ELR (cell line): Measurements from ENCODE around the gene INKA2.

Experiments used
- DNase-seq: peaks from one replicate; pipeline ENCODE4 v3.0.0-alpha.2; 2015; ENCODE audit warnings: low read depth

Gene INKA2

DNA sequence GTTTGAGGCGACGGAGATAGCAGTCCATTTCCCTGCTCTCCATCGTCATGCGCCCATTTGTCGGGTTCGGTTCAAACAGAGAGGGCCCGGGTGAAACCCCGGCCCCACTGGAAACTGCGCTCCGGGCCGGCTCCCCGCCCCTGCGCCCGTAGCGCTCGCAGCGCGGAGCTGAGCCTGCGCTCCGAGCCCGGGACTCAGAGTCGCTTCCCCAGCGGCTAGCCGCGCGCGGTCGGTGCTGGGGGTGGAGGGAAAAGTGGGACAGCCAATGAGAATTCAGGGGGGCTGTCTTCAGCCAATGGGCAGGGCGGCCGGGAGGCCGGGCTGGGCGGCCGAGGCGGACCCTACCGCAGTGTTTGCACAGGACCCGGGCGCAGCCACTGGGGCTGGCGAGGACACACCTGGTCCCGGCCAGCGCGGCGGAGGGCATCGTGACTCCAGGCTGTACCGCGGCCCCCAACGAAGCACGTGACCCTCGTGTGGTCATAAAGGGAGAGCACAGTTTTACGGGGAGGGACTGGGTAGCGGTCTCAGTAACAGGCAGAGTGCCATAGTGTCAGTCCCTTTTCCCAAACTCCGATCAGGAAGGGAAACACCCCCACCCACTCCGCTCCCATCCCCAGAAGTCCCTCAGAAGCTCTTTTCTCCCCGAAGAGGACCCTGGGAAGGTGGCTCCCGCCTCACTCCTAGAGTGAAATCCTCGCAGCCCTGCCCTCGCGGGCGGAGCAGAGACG, at the start of gene INKA2:
INKA2 (minus strand) TSS at position 202 of the 731 bp plus-strand sequence; CDS start at position 49, 153 bp downstream.
- peak; percentile 89 for DNase-seq

GRCh38 chr1:111786669-111787207, 47.5 kb upstream of the INKA2 start:
- no peak for DNase-seq

- no peak for DNase-seq
Measured at GRCh38 chr1:111784273-111784901, 45.2 kb upstream of the INKA2 start.

- DNase-seq = no peak
Measured at GRCh38 chr1:111779546-111779945, 40.4 kb upstream of the INKA2 start.

DNA sequence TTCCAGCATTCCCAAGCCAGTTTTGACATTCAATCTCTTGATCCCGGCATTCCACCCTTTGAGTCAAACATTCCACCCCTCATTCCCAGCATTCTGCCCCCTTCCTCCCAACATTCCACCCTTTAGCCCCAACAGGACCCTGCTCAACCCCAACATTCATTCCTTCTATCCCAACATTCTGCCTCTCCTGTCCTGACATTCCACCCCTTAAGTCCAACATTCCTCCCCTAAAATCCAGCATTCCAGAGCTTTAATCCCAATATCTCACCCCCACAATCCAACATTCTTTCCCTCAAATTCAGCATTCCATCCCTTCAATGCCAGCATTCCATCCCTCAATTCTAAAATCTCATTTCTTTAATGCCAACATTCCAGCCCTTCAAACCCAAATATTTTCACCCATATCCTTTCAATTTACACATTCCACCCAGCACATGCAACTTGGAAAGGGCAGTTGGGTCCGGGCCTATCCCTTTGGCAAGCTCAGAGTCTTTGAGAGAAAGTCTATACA, 39.4 kb upstream of the INKA2 start:
- no peak for DNase-seq

GRCh38 chr1:111778066-111778465, 38.9 kb upstream of the INKA2 start:
- DNase-seq = no peak

DNA sequence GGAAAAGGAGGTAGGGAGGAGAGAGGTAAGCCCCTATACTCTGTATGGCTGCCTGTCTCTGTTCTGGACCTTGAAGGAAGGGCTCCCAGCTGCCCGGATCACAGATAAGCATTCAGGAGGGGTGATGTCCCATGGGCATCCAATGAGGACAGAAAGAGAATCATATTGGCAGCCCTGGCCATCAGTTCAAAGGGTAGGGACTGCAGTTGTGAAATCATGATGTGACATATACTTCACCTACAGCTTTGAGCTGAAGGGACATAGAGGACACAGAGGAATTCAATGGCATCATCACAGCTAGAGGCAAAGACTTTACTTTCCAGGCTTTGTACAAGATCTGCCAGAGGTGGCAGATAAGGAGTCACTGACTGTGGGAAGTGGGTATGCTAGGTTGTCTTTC, 38.1 kb upstream of the INKA2 start:
- no peak for DNase-seq

DNA sequence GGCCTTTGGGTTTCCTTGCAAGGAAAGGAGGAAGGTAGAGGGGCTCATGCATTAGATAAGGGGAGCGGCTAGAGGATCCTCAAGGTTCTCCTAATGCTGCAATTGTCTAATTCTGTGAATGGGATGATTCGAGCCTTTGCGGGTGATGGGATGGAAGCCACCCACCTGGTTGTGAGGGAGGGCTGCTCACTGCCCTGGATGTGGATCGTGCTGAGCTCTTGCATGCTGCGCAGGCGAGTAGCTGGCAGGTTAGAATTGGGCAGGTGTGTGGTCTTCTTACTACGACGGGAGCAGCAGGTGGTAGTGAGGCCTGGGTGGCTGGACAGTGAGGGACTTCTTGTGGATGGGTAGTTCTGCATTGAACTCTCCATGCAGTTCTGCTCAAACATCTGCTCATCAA, 37.7 kb upstream of the INKA2 start:
- DNase-seq = no peak

DNA sequence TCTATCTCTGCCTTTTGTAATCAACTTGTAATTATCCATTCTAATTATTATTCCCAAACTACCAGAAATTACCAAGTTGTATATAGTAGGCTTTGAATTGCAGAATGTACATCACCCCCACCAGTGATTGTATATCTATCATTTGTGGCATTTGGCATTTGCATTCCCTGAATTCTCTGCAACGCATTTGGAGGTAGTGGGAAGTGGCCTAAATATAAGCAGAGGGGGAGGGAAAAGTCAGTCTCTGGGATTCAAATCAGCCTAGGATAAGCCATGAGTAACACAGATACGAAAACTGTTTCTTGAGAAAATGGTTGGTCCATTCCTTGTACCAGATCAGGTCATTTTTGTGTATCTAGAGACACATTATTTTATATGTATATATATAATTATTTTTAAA, 37.2 kb upstream of the INKA2 start:
- DNase-seq = no peak

- no peak for DNase-seq
Measured at GRCh38 chr1:111775966-111776365, 36.8 kb upstream of the INKA2 start.

- DNase-seq = no peak
Measured at GRCh38 chr1:111770916-111771315, 31.7 kb upstream of the INKA2 start.

DNA sequence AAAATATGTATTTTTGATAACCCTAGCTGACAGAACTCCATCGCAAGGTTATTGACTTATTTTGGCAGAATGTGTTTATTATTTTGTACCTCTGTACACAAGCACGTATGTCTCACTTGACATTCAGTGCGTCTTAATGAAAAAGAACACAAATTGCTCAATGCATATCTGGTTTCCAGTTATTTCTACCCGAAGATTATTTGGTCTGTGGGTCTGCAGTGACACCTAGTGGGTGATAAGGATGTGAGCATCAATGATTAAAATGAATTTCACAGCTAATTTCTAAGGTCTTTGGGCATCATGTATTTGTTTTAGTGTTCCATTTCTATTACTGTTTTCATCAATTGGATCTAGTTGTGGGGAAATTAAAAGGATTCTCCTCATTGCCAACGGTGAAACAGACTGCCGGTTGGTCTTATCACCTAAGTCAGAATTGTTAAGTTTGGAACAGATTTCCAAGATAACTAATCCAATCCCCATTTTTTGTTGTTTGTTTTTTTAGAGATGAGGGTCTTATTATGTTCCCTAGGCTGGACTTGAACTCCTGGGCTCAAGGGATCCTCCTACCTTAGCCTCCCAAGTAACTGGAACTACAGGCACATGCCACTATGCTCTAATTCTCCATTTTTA, 30.4 kb upstream of the INKA2 start:
- DNase-seq = peak; percentile 80

DNA sequence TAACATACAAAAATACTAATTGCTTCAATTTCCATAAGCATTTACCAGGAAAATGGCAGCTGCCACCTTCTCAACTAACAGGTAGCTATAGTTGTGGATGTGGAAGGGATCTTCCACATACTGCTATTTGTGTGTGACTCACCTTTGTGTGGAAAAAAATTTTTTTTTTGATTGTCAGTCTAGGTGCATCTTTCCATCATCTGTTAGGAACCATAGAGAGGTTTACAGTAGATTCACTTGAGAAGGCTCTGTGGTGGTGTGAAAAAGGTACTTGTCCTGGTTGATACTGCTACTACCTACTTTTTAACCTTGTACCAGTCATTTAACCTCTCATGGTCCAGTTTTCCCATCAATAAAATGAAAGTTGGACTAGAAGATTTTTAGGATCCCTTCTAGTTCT, 29.4 kb upstream of the INKA2 start:
- no peak for DNase-seq

GRCh38 chr1:111768023-111768422, 28.8 kb upstream of the INKA2 start:
- no peak for DNase-seq

DNA sequence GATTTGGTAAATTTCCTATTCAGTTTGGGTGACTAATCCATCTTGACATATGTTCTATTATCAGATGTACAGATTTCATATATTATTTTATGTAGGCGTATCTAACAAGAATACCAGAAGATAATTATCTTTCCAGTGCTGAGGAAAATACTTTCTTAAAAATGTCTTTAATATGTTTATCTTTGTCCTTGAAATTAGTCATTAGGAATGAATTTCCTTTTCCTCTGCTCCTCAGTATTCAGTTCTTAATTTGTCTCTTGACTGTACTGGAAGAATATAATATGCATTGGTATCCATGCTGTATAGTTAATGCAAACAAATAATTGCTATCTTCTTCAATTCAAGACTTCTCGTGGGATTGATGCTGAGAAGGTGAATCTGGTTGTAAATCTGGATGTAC, 23.1 kb upstream of the INKA2 start:
- peak; percentile 20 for DNase-seq

GRCh38 chr1:111761717-111762116, 22.5 kb upstream of the INKA2 start:
- no peak for DNase-seq

DNA sequence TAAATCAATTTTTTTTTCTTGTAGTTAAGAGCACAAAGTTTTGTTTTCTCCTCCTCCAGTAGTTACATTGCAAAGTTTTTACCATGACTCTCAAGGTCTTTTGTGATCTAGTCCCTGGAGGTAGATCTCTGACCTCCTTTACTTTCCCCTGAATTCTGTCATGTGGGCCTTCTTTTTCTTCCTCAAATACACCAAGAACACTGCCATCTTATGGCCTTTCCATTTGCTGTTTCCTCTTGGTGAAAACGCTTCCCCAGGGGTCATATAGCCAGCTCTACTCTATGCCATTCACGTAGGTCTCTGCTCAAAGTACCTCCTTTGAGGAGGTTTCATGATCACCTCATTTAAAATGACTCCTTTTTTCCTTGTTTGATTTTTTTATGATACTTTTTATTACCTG, 19.2 kb upstream of the INKA2 start:
- peak; percentile 29 for DNase-seq

DNA sequence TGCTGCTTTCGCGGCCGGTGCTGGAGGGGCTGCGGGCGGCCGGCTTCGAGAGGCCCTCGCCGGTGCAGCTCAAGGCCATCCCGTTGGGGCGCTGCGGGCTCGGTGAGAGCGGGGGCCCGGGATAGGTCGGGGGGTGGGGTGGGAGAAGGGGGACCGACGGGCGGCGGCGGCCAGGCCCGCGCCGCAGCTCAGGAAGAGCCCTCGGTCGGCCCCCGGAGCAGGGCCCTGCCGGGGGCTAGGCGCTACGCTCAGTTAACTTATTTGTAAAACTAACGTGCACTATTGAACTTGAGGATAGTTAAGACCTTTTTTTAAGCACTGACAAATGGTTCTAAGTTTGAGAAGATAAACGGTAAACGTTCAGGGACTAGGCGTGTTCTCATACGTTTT, 16.9 kb upstream of the INKA2 start:
- DNase-seq = no peak

DNA sequence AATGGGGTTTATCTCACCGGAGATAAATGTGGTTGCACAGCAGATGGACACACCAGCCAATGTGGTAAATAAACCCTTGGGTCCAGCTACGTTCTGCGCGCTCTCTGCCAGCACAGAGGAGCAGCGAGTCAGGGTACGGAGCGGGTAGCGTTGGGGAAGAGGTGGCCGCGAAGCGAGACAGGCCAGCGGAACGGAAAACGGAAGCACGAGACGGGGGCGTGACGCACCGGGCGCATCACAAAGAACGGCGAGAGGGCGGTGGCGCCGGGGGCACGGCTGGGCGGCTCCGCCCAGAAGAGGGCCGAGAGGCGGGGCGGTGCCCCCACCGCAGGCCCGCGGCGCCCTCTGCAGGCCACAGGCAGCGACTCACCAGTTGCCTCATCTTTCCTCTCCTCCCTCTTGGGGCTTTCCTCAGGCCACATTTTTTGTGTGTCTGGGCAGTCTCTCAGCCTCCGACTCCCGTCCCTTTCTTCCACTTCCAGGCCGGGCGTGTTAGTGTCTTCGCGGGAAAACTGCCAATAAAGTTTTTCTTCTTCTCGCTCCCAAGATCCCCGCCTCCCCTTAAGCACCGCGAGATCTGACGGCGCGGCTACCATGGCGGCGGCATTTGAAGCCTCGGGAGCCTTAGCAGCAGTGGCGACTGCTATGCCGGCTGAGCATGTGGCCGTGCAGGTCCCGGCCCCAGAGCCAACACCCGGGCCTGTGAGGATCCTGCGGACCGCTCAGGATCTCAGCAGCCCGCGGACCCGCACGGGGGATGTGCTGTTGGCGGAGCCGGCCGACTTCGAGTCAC, 16.3 kb upstream of the INKA2 start, which contains the start of gene DDX20:
DDX20 (plus strand) TSS at position 571 of the 793 bp plus-strand sequence; CDS start at position 595, 24 bp downstream.
- DNase-seq = peak; percentile 99

GRCh38 chr1:111754984-111755330, 15.8 kb upstream of the INKA2 start:
- peak; percentile 83 for DNase-seq

DNA sequence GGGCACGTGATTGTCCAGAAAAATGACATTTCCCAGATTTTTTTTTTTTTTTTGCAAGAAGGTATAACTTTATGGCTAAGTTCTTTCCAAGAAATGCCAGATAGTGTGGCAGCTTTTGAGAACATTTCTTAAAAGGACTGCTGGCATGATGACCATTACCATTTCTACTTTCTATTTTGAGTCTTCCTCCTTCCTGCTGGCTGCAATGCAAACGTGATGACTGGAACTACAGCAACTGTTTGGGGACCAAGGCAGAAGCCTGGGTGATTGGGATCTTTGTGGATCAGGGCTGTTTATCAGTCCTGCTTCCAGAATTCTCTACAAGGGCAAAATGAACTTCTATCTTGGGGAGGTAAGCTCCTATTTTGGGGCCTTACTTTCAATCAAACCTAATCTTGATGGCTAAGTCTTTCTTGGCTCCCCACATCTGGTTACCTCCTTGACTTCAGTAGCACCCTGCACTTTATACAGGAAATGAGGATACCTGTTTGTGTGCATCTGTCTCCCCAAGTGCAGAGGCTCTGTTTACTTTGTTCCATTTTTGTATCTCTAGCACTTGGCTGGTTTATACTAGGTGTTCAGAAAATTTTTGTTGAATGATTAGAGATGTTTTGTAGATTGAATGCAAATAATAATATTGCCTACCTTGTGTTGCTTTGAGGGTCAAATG, 12.8 kb upstream of the INKA2 start:
- no peak for DNase-seq
